PFSK-1 (cell line): Measurements from ENCODE around the gene KCNIP1.

Experiments used
- POLR2AphosphoS5 ChIP-seq: IDR thresholded peaks from 2 replicates; pipeline ENCODE4 v1.6.1; 2012; ENCODE audit warnings: low read depth, mild to moderate bottlenecking, control low read depth, low read length, moderate library complexity
- REST ChIP-seq, 2 experiments: IDR thresholded peaks; 2 replicates each; pipeline versions ENCODE4 v1.6.1 to v1.8.0; 2011 to 2012; ENCODE audit warnings: low read depth in 2 of 2, low read length in 2 of 2, control low read depth in 1 of 2, inconsistent platforms in 1 of 2, mild to moderate bottlenecking in 1 of 2, moderate library complexity in 1 of 2; ENCODE audit not compliant: insufficient read depth in 1 of 2
- SIN3A ChIP-seq: IDR thresholded peaks from 2 replicates; pipeline ENCODE4 v1.6.1; 2012; ENCODE audit warnings: mild to moderate bottlenecking, low read length, moderate library complexity, borderline replicate concordance; ENCODE audit not compliant: insufficient read depth
- TAF1 ChIP-seq: IDR thresholded peaks from 2 replicates; pipeline ENCODE4 v1.6.1; 2012; ENCODE audit warnings: low read length, control low read depth, borderline replicate concordance; ENCODE audit not compliant: insufficient read depth

GRCh38 chr5:170599756-170600155 is 95.9 kb downstream of the KCNIP1 start:
- no peak for TF ChIP-seq POLR2AphosphoS5
- TF ChIP-seq REST (IDR thresholded peaks at IDR 0.05; ENCODE audit: insufficient read depth in 1 of 2, low read depth in 2 of 2, low read length in 2 of 2), result no peak
- TF ChIP-seq TAF1, result no peak
- no peak for TF ChIP-seq SIN3A
